T-helper 22 cell (primary cell): ENCODE results near the gene DHRS9.
"Not testable (repeated sequence)": the region's sequence is repeated elsewhere in the genome, so short reads cannot be mapped to it uniquely, and the experiment has no call there.

Source experiments
- DNase-seq: peaks from one replicate; pipeline ENCODE4 v3.0.0-alpha.2; 2020; ENCODE audit warnings: low read depth

The DHRS9 gene

DNA sequence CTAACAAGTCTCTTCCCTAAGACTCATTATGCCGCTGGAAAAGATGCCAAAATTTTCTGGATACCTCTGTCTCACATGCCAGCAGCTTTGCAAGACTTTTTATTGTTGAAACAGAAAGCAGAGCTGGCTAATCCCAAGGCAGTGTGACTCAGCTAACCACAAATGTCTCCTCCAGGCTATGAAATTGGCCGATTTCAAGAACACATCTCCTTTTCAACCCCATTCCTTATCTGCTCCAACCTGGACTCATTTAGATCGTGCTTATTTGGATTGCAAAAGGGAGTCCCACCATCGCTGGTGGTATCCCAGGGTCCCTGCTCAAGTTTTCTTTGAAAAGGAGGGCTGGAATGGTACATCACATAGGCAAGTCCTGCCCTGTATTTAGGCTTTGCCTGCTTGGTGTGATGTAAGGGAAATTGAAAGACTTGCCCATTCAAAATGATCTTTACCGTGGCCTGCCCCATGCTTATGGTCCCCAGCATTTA, 26.3 kb downstream of the DHRS9 start:
- DNase-seq: no peak

DNA sequence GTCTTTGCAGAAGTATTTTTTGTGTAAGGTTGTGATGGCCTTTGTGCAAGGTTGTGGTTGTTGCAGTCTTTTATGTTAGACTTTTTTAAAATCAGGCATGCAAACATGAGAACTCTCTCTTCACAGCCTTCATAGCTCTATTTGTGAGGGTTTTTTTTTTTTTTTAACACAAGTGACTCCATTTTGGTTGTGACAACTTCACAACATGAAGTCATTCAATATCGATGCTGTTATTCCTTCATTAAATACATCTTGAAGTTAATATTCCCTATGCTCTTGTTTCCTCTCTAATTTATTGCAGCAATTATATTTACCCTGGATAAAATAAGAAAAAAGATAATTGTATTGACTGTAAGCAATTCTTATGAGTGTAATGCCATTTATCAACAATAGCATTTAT, 35.5 kb downstream of the DHRS9 start:
- no peak for DNase-seq

DNA sequence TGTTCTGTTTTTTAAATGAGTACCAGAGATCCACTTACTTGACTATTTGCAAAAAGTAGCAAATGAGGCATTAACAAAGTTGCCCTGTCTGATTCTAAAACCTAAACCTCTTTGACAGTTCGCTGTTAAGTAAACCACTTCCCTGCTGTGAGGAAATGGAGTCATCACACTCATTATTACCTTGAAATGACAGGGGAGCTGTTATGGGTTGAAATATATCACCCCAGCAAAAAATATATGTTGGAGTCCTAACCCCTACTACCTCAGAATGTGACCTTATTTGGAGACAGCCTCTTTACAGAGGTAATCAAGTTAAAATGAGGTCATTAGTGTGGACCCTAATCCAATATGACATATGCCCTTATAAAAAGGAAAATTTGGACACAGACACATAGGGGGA, 36.1 kb downstream of the DHRS9 start:
- no peak for DNase-seq

DNA sequence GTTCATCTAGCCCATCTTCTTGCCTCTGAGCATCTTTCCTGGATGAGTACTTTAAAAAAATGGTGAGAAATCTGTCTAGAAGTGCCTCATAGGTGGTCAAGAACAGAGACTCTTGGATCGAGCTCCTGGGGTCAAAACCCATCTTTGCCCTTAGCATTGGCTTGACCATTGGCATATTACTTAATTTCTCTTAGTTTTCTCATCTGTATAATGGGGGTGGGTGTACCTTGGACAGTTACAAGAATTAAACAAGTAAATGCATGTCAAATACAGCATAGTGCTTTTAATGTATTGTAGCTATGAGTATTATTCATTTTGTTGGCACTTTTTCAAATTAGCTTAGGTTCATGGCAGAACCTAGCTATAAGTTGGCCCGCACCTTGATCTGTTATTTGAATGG, 36.8 kb downstream of the DHRS9 start:
- DNase-seq: no peak

DNA sequence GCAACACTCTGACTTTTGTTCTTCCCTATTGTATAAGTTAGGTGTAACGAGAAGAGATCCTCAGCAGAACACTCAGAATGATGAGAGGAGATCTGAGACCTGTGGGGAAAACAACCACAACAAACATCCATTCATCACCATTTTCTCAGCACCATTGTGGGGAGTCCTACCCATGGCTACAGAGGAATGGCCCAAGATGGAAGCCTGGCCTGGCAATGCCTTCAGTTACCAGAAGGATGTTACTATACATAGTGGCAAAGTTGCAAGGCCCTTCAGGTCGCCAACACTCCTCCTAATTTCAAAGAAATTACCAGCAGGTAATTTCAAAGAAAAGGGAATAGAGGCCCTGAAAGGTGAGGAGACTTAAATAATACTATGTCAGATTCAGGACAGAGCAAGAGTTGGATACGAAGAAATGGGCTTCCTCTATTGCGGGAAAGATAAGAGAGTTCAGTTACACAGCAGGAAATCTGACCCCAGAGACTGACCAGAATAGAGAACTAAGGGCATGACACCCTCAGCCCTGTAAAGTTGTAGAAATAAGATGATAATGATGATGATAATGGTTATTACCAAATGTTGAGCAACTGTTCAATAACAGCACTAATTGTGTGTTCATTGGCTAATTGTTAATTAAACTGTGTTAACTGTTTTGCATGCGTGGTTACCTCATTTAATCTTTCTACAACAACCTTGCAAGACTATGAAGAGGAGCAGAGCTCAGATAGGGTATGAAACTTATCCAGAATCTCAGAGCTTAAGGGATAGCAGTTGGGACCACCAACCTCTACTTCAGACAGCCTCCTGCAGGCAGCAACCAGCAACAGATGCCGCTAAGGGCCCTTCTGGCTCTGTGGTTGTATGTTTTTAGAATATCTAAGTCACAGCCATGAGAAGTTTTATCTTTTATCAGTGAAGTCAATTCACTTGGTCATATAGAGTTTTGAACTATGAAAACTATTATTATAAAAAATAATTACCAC, 37.5 kb downstream of the DHRS9 start:
- no peak for DNase-seq

DNA sequence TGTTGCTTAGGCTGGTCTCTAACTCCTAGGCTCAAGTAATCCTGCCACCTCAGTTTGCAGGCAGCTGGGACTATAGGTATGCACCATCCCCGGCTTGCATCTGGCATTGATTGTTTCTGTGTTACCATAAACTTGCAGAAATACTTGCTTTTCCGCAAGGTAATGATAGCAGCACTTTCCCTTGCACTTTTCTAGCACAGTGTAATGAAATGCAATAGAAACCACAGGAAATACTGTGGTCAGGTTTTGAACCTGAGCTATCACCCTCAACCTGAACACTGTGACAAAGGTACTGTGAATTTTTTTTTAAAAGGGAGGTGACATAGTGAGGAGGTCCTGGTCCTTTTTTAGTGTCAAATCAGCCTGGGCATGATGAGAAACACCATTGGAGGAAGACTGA, 38.3 kb downstream of the DHRS9 start:
- DNase-seq: peak; percentile 37

DNA sequence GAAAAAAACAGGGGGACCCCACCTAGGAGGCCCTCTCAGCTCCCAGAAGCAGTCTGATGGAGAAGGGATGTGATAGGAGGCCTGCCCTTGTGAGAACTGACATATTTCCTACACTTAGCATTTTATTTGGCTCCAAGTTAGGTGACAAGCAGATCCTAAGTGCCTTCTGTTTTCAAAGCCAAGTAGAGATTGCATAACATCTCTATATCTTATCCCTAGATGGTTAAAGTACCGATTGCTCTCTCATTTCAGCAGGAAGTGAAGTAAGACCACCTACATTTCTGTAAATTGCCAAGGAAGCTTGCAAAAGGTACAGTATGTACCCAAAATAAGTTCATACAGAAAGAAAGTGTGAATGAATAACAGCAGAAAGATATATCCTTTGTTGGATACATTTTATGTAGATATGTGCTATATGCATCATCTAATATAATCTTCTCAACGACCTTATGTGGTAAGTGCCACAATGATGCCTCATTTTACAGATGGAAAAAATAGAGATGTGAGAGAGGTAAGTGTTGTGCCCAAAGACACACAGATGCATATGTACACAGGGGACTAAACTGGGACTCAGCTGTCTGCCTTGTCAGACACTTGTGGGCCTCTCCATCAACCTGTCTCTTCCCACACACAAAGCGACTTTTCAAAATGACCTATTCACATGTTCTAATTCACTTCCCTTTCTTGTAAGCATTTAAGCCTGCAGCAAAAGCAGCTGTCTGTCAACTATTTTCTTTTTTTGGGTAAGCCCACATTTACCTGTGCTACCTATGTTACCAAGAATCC, 38.9 kb downstream of the DHRS9 start:
- no peak for DNase-seq

DNA sequence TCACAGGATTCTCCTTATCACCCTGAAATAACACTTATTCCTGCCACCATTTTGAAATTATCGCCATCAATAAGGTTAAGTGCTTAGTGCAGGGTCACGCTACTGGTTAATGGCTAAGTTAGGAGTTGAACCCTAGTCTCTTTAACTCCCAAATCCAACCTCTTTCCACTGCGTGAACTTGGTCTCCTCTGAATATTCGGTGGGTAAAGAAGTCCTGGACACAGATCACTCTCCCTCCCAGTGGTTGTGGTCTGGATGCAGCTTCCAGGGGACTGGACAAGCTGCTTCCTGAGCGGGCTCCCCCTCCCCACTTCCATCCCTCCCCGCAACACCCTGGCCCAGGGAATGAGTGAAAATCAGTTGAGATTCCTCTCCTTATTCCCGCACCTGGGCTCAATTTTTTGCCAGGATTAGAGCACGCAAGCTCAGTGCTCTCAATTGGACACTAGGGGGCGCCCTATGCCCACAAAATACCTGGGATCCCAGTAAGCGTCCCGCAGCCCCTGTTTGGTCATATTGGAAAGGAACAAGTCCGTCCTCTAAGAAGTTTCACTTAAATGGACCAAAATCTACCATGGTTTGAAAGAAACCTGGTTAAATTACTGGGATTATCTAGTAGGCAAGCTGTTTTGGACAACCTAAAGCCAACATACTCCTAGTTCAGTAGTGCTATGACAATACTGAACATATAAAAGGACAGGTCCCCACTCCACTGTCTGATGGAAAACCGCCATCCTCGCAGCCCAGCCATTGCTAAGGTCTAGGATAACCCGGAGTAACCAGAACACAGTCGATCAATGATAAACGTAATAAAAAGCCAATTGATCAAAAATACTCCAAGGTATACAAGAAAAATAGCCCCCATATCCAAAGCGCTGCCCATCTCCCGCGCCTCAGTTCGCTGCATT, 40.4 kb downstream of the DHRS9 start:
- DNase-seq: peak; percentile 46

DNA sequence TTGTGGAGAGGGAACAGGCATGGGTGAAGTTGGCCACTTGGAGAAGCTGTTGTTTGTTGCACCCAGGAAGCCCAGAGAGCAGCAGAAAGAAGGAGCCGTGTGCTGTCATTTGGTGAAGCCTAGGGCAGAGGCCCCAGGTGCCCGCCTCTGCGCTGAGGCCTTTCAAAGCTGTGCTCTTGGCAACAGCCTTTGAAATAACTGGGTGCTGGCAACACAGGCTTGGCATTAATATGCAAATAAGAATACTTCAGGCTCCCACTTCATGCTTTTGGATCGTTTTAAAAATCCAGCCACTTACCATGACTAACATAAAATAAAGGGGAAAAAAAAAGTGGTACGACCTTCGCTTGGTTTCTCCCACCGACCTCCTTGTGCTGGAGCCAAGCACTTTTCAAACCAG, 41.1 kb downstream of the DHRS9 start:
- no peak for DNase-seq

DNA sequence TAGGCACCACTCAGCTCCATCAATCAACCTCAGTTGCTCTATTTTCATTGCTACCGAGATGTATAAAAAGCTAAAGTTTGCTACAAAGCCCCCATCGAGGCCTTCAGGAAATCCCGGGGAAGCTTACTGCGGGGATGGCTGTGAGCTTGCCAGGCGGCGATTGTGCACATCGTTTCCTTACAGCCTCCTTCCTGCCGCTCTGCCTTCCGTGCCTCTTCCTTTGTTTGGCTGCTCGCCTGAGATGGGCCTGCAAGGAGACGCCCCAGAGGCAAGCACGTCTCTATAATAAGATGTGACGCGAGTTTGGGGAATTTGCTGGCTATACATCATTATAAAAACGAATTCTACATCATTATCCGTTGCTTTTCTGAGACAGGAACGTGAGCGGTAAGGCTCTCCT, 41.6 kb downstream of the DHRS9 start:
- DNase-seq: no peak

DNA sequence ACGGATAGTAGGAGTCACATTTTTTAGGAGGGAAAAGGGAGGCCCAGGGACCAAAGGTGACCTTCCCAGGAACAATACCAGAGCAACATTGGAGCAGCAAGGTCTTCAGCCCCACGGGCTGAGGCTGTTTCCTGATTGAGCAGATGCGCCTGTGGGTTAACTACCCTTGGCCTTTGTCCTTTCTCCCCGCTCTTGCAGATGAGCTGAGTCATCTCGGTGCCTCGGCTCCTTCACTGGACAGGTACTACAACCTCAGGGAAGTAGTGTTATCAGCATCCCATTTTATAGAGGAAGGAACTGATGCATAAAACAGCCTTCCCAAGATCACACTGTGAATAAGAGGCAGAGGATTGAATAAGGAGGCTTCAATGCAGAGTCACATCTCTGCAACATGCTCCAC, 43.5 kb downstream of the DHRS9 start:
- no peak for DNase-seq

DNA sequence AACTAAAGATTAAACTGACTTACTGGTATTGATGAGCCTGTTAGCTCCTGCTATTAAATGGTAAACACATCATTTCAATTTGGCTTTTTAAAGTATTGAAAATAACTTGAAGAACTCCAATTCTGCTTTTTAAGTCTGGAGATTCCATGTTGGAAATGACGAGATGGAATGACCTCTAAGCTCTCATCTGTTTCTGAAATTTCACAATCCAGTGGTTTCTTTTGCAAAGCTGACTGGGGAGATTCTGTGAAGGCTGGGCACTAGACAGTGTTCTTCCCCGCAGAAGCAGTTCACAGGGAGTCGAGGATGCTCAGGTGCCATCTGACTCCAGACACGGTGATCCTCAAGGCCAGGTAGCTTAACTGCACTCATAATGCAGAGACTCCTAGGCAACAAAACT, 44.7 kb downstream of the DHRS9 start:
- no peak for DNase-seq

DNA sequence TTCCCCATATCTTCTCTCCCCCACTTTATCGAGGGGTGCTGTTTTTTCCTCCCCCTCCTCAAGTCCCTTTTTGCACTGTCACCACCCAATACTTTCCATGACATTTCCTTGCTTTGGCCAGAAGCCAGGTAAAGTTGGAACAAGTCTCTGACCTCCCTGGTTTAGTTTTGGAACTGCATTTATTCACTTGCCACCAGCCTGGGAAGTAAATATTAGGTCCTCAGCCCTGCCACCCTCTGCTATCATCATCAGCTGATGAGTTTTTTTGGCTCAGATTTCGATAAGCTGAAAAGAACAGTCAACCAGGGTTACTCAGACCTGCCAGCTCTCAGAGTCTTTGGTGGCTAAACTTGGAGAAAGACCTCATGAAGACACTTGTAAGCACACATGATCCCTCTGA, 47.0 kb downstream of the DHRS9 start:
- DNase-seq: no peak

DNA sequence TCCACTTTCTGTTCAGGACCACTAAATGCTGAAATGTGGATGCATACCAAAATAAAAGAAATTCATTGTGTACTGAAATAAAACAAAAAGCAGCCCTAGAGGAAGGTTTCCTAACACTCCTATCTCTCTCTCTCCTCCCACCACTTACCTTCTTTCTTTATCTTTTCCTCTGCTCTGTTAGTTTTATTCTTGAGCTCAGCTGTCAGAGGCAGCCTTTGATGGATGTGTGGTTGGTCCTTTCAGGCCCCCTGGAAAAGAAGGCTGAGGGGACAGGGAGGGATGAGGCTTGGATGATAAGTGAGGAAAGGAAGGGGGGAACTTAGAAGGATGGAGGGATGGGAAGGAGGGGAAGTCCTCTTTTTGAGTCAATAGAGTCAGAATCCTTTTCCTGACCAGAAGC, 47.6 kb downstream of the DHRS9 start:
- no peak for DNase-seq

DNA sequence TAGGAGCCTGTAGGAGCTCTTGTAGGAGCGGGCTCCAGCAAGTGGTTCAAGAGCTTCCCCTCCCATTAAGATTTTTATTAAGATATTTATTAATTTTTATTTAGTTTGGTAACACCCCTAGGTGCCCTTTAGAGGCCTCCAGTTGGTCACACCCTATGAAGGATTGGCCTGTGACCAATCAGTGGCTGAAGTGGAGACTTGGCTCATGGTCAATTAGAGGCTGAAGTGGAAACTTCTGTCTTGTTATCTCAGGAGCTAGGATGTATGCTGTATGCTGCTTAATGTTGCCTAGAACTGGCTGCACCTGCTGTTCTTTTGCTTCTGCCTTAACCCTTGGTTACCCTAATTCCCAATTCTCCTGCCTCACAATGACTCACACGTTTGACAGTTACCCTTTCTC, 48.7 kb downstream of the DHRS9 start:
- DNase-seq: no peak

DNA sequence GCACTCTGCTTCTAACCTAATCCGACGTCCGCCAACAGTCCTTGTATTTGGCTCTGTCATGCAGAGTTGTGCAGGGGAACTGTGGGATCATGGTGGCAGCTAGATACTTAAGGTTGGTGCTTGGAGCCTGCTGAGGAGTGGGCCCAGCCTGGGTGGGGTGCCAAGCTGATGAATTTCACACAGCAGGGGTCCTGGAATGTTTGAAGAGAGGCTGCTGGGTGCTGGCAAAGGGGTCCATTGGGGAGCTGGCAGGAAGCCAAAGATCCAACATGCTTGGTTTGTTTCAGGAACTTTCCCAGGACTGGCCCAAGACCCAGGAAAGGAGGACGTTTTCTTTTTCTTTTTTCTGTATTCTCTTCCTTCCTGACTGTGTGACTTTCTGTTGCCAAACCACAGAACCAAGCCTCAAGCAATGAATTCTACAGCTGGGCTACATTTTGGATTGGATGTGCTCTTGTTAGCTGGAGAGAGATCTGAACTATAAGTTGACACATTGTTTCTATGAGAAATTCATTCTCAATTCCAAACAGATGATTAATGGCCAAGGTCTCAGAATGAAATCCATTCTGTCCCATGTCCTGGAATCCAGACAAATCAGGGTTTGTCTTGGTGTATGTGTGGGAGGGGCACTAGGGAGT, 49.9 kb downstream of the DHRS9 start:
- no peak for DNase-seq

DNA sequence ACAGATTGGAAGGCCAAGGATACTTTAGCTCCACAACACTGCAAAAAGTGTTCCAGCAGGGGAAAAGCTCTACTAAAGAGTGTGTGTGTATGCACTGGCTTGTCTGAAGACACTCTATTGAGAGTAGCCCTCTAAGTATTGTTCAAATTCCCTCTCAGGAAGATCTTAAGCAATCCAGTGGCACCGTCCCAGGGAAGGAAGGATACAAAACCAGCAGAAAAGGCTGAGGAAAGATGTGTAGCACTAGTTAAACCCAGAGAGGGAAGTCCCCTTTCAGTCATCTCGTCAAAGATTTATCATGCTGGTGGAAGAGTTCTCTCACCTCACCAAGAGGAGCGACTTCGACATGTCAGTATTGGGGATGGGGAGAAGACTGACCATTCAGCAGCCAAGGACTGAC, 50.5 kb downstream of the DHRS9 start:
- DNase-seq: no peak

DNA sequence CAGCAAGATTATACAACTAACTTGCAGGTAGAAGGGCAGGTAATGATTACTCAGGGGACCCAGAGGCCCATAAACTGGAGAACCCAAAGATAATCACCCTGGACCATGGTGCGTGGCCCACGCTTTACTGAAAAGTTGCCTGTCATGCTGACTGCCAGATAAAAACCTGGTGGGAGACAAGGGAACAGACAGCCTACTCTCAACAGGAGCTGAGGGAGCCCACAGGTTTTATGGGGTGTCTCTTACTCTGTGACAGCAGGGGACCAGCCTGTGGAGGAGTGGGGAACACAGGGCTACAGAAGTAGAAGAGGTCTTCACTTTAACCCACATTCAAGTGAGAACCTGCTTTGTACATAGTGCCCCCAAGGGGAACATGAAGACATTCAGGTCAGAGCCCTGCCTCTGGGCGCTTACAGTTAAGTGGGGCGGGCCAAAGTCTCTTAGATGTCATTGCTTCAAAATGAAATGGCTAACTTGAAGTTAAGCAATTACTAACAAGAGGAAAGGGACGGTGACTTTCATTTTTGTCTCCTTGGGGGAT, 60.4 kb downstream of the DHRS9 start:
- DNase-seq: no peak

DNA sequence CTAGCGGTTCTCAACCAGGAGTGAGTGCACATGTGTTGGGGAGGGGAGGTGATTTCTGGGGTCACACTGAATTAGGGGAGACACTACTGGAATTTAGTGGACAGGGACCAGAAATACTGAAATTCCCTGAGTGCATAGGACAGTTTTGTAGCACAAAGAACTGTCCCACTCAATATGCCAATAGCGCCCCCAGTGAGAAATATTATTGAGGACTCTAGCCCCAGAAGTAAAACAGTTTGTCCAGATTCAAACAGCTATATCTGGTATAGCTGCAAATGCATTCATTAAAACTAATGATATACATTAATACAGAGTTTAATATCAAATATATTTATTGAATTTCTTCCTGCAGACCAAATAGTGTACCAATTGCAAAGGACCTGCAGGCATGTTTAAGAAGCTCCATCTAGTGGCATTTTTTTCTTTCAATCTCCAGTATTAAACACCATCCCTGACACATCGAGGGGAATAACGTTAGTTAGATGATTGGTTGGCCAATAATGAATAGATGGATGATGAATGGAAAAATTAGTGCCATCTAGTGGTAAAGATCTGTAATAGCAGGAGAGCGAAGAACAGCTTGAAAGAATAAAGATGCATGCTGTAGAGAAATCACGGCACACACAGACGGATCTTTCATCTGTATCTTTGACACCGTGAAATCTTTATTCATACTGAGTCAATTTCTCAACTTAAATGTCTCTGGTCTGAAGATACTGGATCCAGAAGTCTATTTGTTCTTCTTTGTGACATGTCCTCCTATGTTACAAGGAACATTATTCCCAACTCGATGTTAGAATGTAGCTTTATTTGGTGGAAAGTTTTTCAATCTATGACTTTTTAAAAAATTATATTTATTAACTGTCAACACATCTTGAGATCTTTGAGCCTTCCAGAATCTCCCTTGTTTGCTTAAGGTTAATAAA, 62.5 kb downstream of the DHRS9 start:
- no peak for DNase-seq

DNA sequence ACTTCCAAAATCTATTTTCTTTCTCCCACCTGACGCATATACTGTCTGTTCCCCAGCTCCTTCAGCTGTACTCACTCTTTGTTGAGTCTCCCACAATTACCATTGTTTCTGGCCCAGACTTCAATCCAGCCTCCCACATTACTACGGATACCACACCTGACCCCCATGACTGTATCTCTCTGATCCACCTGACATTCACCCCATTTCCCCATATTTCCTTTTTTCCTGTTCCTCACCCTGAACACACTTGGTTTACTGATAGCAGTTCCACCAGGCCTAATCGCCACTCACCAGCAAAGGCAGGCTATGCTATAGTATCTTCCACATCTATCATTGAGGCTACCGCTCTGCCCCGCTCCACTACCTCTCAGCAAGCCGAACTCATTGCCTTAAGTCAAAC, 64.9 kb downstream of the DHRS9 start:
- DNase-seq: not testable (repeated sequence)
